ENCODE data around the gene GP1BB. TPM values are rescaled to one million over a fixed set of nuclear protein-coding genes. Genes with fewer than 3 reads are reported as not detected.

GP1BB gene
- polyA plus RNA-seq, 1 of the 3 experiments (the other 2 are of a cell fraction): 1.5 TPM

DNA sequence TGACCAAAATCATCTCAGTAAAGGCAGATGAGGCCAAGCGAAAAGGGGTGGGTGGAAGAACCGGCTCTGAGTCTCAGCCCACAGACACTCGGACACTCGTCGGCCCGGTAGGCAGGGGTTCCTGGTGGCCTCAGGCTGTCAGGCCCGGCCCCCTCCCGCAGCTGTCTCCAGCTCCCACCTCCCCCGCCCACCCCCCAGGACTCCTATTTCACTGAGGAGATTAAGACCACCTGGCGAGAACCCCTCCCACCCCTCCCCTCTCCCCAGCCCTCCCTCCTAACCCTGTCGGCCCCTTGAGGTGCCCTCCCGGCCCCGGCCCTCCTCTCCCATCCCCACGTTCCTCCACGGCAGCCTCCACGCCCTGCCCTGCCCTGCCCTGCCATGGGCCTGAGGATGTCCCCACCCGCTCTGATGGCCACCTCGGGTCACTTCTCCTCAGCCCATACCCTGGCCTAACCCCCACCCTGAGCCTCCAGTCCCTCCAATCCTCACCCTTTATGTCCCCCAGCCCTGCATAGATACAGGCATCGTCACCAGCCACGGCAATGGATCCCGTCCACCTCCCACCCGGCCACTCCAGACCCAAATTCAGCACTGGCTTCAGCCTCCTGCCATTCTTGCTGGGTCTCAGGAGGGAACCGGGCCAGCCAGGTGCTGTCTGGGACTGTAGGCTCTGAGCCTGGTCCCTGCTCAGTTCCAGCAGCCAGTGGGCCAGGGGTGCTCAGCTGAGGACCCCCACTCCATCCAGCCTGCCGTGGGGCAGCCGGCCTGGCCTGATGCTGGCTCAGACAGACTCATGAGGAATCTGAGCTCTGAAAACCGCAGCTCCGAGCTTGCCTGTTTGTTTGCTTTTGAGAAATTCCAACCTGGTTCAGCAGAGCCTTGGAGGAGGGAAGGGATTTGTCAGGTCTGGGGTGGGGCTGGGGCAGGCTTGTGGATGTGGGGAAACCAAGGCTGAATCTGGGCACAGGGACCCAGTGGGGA lies 27.5 kb downstream of the GP1BB start:
- ChIA-PET CTCF (interaction anchor here (0.7 to 1.4 kb wide), 5 partner anchors 20 to 161 kb away, joined by 3 to 7 read pairs (median 3); no protein-coding TSS in a partner anchor), POLR2A (no interaction called here)
- Histone ChIP-seq H2AFZ (ENCODE audit: low read depth) (no peak overlapping the region), H3K79me2 (ENCODE audit: insufficient read depth) (no peaks in the 10 kb centered on the region), H3K4me1 (ENCODE audit: control insufficient read depth in 1 of 2, insufficient read depth in 2 of 2, low read depth in 1 of 2, low read length in 1 of 2) (peaks cover 0 to 9% of the 10 kb centered on the region in 2 experiments; a peak in 1 of 4 replicates), H3F3A (replicated peaks; ENCODE audit: insufficient read depth) (no peaks in the 10 kb centered on the region), H3K4me2 (no peak overlapping the region), H3K4me3 (ENCODE audit: low read depth in 2 of 2, low read length in 1 of 2) (no peak overlapping the region), H3K9me2 (no peaks in the 10 kb centered on the region), H4K20me1 (ENCODE audit: insufficient read depth) (no peaks in the 10 kb centered on the region), H3K9ac (no peak overlapping the region), H3K36me3 (replicated peaks in 1 of 2; ENCODE audit: control insufficient read depth in 1 of 2, insufficient read depth in 2 of 2, low read length in 1 of 2) (no peaks in the 10 kb centered on the region), H3K27me3 (ENCODE audit: insufficient read depth) (peaks cover 23% of the 10 kb centered on the region), H3K27ac (ENCODE audit: low read depth in 2 of 2, low read length in 1 of 2) (no peak overlapping the region), H3K9me3 (no peaks in the 10 kb centered on the region)
- DNase-seq: no peak
- no peak for TF ChIP-seq RAD21 (IDR thresholded peaks at IDR 0.05; ENCODE audit: low read length)
- 68% methylated on average over 17 of the region's 27 CpGs for WGBS (ENCODE audit: low lambda C conversion rate)

DNA sequence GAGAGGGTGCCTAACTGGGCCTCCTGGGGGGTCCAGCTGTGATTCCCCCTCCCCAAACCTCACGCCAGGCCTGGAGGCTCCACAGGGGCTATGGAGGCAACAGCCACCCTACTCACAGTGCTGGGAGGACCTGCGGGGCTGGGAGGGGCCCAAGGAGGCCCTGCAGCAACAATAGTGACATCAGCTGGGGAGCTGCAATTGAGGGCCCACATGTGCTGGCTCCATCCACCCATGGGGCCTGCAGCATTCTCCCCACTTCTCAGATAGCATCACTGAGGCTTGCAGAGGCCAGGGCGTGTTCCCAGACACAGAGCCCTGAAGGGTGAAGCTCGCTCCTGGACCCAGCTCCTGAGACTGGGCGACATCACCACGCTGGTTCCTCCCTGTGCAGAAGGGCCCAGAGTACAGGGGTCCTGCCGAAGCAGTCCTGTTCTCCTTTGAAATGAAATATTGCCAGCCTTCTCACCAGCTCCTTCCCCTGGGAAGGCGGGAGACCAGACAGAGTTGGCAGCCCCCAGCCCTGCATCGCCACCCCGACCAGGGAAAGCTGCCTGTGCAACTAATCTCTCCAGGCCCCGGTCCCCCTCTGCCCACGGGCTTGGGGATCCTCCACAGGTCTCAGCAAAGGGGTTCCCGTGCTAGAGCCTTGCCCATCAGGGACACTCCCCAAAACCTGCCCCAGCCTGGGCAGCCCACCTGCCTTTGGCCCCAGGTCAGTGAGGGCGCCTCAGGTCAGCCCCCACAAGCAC lies 28.3 kb downstream of the GP1BB start:
- TF ChIP-seq, protein P1, sequence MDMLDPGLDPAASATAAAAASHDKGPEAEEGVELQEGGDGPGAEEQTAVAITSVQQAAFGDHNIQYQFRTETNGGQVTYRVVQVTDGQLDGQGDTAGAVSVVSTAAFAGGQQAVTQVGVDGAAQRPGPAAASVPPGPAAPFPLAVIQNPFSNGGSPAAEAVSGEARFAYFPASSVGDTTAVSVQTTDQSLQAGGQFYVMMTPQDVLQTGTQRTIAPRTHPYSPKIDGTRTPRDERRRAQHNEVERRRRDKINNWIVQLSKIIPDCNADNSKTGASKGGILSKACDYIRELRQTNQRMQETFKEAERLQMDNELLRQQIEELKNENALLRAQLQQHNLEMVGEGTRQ (IDR thresholded peaks at IDR 0.05; ENCODE audit: borderline replicate concordance, low read depth, low read length): no peak
- TF ChIP-seq, protein P2, sequence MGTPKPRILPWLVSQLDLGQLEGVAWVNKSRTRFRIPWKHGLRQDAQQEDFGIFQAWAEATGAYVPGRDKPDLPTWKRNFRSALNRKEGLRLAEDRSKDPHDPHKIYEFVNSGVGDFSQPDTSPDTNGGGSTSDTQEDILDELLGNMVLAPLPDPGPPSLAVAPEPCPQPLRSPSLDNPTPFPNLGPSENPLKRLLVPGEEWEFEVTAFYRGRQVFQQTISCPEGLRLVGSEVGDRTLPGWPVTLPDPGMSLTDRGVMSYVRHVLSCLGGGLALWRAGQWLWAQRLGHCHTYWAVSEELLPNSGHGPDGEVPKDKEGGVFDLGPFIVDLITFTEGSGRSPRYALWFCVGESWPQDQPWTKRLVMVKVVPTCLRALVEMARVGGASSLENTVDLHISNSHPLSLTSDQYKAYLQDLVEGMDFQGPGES (IDR thresholded peaks at IDR 0.05; ENCODE audit: low read depth, low read length): no peak
- TF ChIP-seq FOXJ3 (CRISPR knock-in tag; IDR thresholded peaks at IDR 0.05): no peak
- TF ChIP-seq TAF1 (IDR thresholded peaks at IDR 0.05; ENCODE audit: borderline replicate concordance, low read depth, low read length): no peak
- TF ChIP-seq TEAD4 (IDR thresholded peaks at IDR 0.05; ENCODE audit: borderline replicate concordance, insufficient read depth): no peak

More for the DNA sequence above, 28.3 kb downstream of the GP1BB start:
- CTCF ChIA-PET: interaction anchor here (0.8 to 2.0 kb wide), 4 partner anchors 21 to 158 kb away, joined by 3 to 9 read pairs (median 5); no protein-coding TSS in a partner anchor
- Histone ChIP-seq H4K20me1 (ENCODE audit: insufficient read depth) (no peaks in the 10 kb centered on the region), H3K9me2 (no peaks in the 10 kb centered on the region), H3K4me2 (no peak overlapping the region), H3K27ac (ENCODE audit: low read depth in 2 of 2, low read length in 1 of 2) (no peak overlapping the region), H3K9me3 (no peaks in the 10 kb centered on the region), H3K9ac (no peak overlapping the region), H3K36me3 (replicated peaks in 1 of 2; ENCODE audit: control insufficient read depth in 1 of 2, insufficient read depth in 2 of 2, low read length in 1 of 2) (no peaks in the 10 kb centered on the region), H3K4me1 (ENCODE audit: control insufficient read depth in 1 of 2, insufficient read depth in 2 of 2, low read depth in 1 of 2, low read length in 1 of 2) (peaks cover 0 to 7% of the 10 kb centered on the region in 2 experiments; a peak in 1 of 4 replicates), H3K4me3 (ENCODE audit: low read depth in 2 of 2, low read length in 1 of 2) (no peak overlapping the region), H3K79me2 (ENCODE audit: insufficient read depth) (no peaks in the 10 kb centered on the region), H3K27me3 (ENCODE audit: insufficient read depth) (peaks cover 32% of the 10 kb centered on the region), H3F3A (replicated peaks; ENCODE audit: insufficient read depth) (no peaks in the 10 kb centered on the region), H2AFZ (ENCODE audit: low read depth) (no peak overlapping the region)
- POLR2A ChIA-PET: no interaction called here
- 86% methylated on average over 7 of the region's 14 CpGs for WGBS (ENCODE audit: low lambda C conversion rate)
- DNase-seq: no peak

All from SK-N-SH (cell line).